K562 (cell line): ENCODE measurements around the gene C17orf50. TPM values are rescaled to one million over a fixed set of nuclear protein-coding genes. Genes with fewer than 3 reads are reported as not detected.
A peak's percentile ranks its signal among the peaks of the same experiment; 100 is the strongest.

Experiments
- ATF4 ChIP-seq: fragments of 450-650 bp; formaldehyde crosslinking; IDR thresholded peaks from 2 replicates; pipeline ENCODE4 v1.4.0; 2022; ENCODE audit warnings: mild to moderate bottlenecking, moderate library complexity
- CHAMP1 ChIP-seq: fragments of 450-650 bp; IDR thresholded peaks from 2 replicates; pipeline ENCODE4 v1.6.1; 2016; ENCODE audit warnings: mild to moderate bottlenecking
- E2F3 ChIP-seq: fragments of 250-450 bp; sonication (Bioruptor Pico); IDR thresholded peaks from 2 replicates; pipeline ENCODE4 v1.4.0; 2020; ENCODE audit warnings: mild to moderate bottlenecking
- ELF4 ChIP-seq: fragments of 450-650 bp; formaldehyde crosslinking; IDR thresholded peaks from 2 replicates; pipeline ENCODE4 v1.4.0; 2022; ENCODE audit warnings: missing genetic modification characterization
- FOXK2 ChIP-seq, 2 experiments: fragments of 450-650 bp; IDR thresholded peaks in 1 of 2; conservative IDR thresholded peaks in 1 of 2; 2 replicates each; pipeline ENCODE4 v1.6.1; 2016; ENCODE audit warnings: low read depth in 2 of 2, mild to moderate bottlenecking in 1 of 2
- JUN ChIP-seq, 2 experiments: sonication (generic) in 1 of 2; formaldehyde crosslinking in 1 of 2; IDR thresholded peaks; 2 replicates each; pipeline versions ENCODE4 v1.6.1 to v1.8.0; 2012 to 2022; ENCODE audit warnings: borderline replicate concordance in 2 of 2, mild to moderate bottlenecking in 2 of 2, improper control_type of control experiment in 1 of 2, low read depth in 1 of 2, low read length in 1 of 2, missing genetic modification reagents in 1 of 2
- KLF16 ChIP-seq: IDR thresholded peaks from 2 replicates; pipeline ENCODE4 v1.6.1; 2016; ENCODE audit warnings: antibody characterized with exemption
- L3MBTL2 ChIP-seq: fragments of 450-650 bp; IDR thresholded peaks from 2 replicates; pipeline ENCODE4 v1.6.1; 2016; ENCODE audit warnings: mild to moderate bottlenecking, moderate library complexity
- MBD2 ChIP-seq: sonication (generic); IDR thresholded peaks from 2 replicates; pipeline ENCODE4 v1.6.1; 2016; ENCODE audit warnings: low read depth, borderline replicate concordance
- MXD1 ChIP-seq: fragments of 250-450 bp; sonication (Bioruptor Pico); IDR thresholded peaks from 2 replicates; pipeline ENCODE4 v1.8.0; 2021; ENCODE audit warnings: borderline replicate concordance, mild to moderate bottlenecking, moderate library complexity; ENCODE audit not compliant: poor library complexity, severe bottlenecking
- NFE2 ChIP-seq: IDR thresholded peaks from 2 replicates; pipeline ENCODE4 v1.6.1; 2014; ENCODE audit warnings: antibody characterized with exemption, low read depth
- PTBP1 ChIP-seq: fragments of 200-400 bp; formaldehyde crosslinking; IDR thresholded peaks from 2 replicates; pipeline ENCODE4 v1.6.1; 2017; ENCODE audit warnings: low read depth, low read length
- SRSF9 ChIP-seq: fragments of 200-400 bp; formaldehyde crosslinking; IDR thresholded peaks from 2 replicates; pipeline ENCODE4 v1.6.1; 2017; ENCODE audit warnings: low read depth, low read length, borderline replicate concordance
- ZNF217 ChIP-seq: sonication (generic); formaldehyde crosslinking; IDR thresholded peaks from 2 replicates; pipeline ENCODE4 v1.8.0; 2022; ENCODE audit warnings: mild to moderate bottlenecking, missing genetic modification reagents
- ZNF444 ChIP-seq: fragments of 250-450 bp; sonication (Bioruptor Pico); IDR thresholded peaks from 2 replicates; pipeline ENCODE4 v1.4.0; 2020; ENCODE audit warnings: mild to moderate bottlenecking, moderate library complexity
- ZNF75A ChIP-seq: fragments of 450-650 bp; formaldehyde crosslinking; IDR thresholded peaks from 2 replicates; pipeline ENCODE4 v1.4.0; 2020; ENCODE audit warnings: mild to moderate bottlenecking
- ZNF780A ChIP-seq: fragments of 250-450 bp; sonication (Bioruptor Pico); IDR thresholded peaks from 2 replicates; pipeline ENCODE4 v1.5.0; 2021; ENCODE audit warnings: mild to moderate bottlenecking
- polyA plus RNA-seq, 8 experiments: library from polyadenylated mRNA; depleted of rRNA in 4 of 8; stranded (reverse) in 5 of 8; unstranded in 3 of 8; fragments of >200 nt; fragmentation: Nextera tagmentation in 2 of 8; fragmentation: Illumina TruSeq in 1 of 8; extraction: Ambion mirVana in 2 of 8; extraction: Trizol in 1 of 8; gene quantifications; 2 replicates each; pipeline versions ENCODE4 v1.2.1 to v1.2.3, GENCODE V29; 2011 to 2014; ENCODE audit warnings: inconsistent platforms in 1 of 8, missing spikeins in 1 of 8
- total RNA-seq, 7 experiments: library from RNA; depleted of rRNA in 6 of 7; stranded (reverse); fragments of >200 nt in 6 of 7; fragmentation: Illumina TruSeq in 2 of 7; extraction: Trizol in 2 of 7; gene quantifications; 2 replicates each; pipeline versions ENCODE4 v1.2.1 to v1.2.3, GENCODE V29; 2011 to 2021; ENCODE audit warnings: low replicate concordance in 1 of 7
- TF ChIP-seq, protein P1 (sequence below): fragments of 250-450 bp; sonication (Bioruptor Pico); IDR thresholded peaks from 2 replicates; pipeline ENCODE4 v1.4.0; 2020; ENCODE audit warnings: borderline replicate concordance

The C17orf50 gene
- total and polyA plus RNA-seq, 9 of the 15 experiments (the other 6 are each of a cell fraction or from before 2014, with no cell fraction given) = not detected

- TF ChIP-seq, protein P1, sequence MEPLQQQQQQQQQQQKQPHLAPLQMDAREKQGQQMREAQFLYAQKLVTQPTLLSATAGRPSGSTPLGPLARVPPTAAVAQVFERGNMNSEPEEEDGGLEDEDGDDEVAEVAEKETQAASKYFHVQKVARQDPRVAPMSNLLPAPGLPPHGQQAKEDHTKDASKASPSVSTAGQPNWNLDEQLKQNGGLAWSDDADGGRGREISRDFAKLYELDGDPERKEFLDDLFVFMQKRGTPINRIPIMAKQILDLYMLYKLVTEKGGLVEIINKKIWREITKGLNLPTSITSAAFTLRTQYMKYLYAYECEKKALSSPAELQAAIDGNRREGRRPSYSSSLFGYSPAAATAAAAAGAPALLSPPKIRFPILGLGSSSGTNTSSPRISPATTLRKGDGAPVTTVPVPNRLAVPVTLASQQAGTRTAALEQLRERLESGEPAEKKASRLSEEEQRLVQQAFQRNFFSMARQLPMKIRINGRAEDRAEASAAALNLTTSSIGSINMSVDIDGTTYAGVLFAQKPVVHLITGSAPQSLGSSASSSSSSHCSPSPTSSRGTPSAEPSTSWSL (CRISPR knock-in tag) = no peak
- TF ChIP-seq MXD1 (CRISPR knock-in tag) (no peak), ZNF217 (CRISPR knock-in tag) (no peak), ZNF75A (no peak), JUN (IDR thresholded peaks at IDR 0.05; ENCODE audit: borderline replicate concordance, low read depth, low read length) (no peak), JUN (CRISPR knock-in tag; IDR thresholded peaks at IDR 0.05; ENCODE audit: borderline replicate concordance) (no peak), MBD2 (peak; percentile 99), L3MBTL2 (peak; percentile 71), ELF4 (CRISPR knock-in tag) (peak; percentile 55; the same call in 1 of the 2 replicates), ZNF444 (CRISPR knock-in tag) (no peak), FOXK2 (conservative IDR thresholded peaks at IDR 0.05 in 1 of 2, IDR thresholded peaks at IDR 0.05 in 1 of 2; ENCODE audit: low read depth in 2 of 2) (peak; percentile 4 to 100; a peak in 3 of 4 replicates), ATF4 (peak; percentile 50; the same call in 1 of the 2 replicates), CHAMP1 (no peak), SRSF9 (no peak), PTBP1 (0 out of 2 replicates have a peak, but pooled peaks have one; percentile 52), KLF16 (peak; percentile 28; the same call in 1 of the 2 replicates), ZNF780A (CRISPR knock-in tag) (no peak), NFE2 (peak; percentile 0; the same call in 1 of the 2 replicates), E2F3 (CRISPR knock-in tag) (peak; percentile 67)
These were observed 48.5 kb downstream of the C17orf50 start, which contains the start of gene TAF15 (continued) for GRCh38 chr17:35808962-35809854.
